Stimulated activated effector memory CD8-positive, alpha-beta T cell treated with anti-CD3 and anti-CD28 coated beads, Interleukin-12 subunit alpha, Interleukin-12 subunit beta, amount 100 ng/mL, for 72 hours (primary cell): Measurements from ENCODE around the gene CAND1.
"Not testable (repeated sequence)": the region's sequence is repeated elsewhere in the genome, so short reads cannot be mapped to it uniquely, and the experiment has no call there.

ENCODE experiments used
- ATAC-seq: fragments of 150-1000 bp; cut with Tn5 transposase; 2 replicates; pipeline ENCODE4 v1.10.0; 2021
- DNase-seq, 2 donors: peaks; one replicate each; pipeline ENCODE4 v3.0.0; 2021 to 2022; ENCODE audit warnings: low spot score in 2 of 2
- H3K27ac Mint-ChIP-seq: one replicate; pipeline ENCODE4 v1.8.0; 2022; ENCODE audit warnings: mild to moderate bottlenecking, mixed read lengths
- H3K36me3 Mint-ChIP-seq: one replicate; pipeline ENCODE4 v1.8.0; 2022; ENCODE audit warnings: mild to moderate bottlenecking, mixed read lengths
- H3K4me1 Mint-ChIP-seq: one replicate; pipeline ENCODE4 v1.8.0; 2022; ENCODE audit warnings: mixed read lengths
- H3K4me3 Mint-ChIP-seq: one replicate; pipeline ENCODE4 v1.8.0; 2022; ENCODE audit warnings: mild to moderate bottlenecking, mixed read lengths
- H3K9me3 Mint-ChIP-seq: one replicate; pipeline ENCODE4 v1.8.0; 2022; ENCODE audit warnings: mixed read lengths

The CAND1 gene

GRCh38 chr12:67306712-67307111 lies 37.6 kb downstream of the CAND1 start:
- DNase-seq (no peak), ATAC-seq (no peak)
- Mint-ChIP-seq H3K4me3 (no peak overlapping the region), H3K4me1 (no peaks in the 10 kb centered on the region), H3K27ac (no peak overlapping the region), H3K9me3 (no peaks in the 10 kb centered on the region), H3K36me3 (peaks cover 98% of the 10 kb centered on the region)

DNA sequence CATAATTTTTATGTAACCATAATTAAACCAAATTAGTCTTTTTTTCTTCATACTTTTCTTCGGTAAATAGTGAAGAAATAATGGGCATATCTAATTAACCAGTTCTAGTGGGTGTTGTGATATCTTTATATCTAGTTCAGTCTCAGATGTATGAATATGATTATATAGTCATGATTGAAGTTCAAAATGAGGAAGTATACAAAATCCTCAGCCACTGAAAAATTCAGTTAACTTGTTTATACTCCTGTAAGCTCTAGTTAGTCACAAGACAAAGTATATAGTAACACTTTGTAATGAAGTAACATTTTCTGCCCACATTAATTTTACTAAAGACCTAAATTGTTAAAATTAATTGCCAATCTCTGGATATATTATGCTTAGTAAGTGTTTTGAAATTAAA lies 46.5 kb downstream of the CAND1 start:
- Mint-ChIP-seq H3K4me1 (peaks cover 6% of the 10 kb centered on the region), H3K9me3 (no peaks in the 10 kb centered on the region), H3K4me3 (no peak overlapping the region), H3K36me3 (peaks cover 75% of the 10 kb centered on the region), H3K27ac (no peak overlapping the region)
- ATAC-seq: no peak
- DNase-seq: no peak

- DNase-seq: no peak
- H3K27ac Mint-ChIP-seq: no peak overlapping the region
- H3K4me1 Mint-ChIP-seq: peaks cover 10% of the 10 kb centered on the region
- H3K36me3 Mint-ChIP-seq: peaks cover 54% of the 10 kb centered on the region
- H3K4me3 Mint-ChIP-seq: no peak overlapping the region
- H3K9me3 Mint-ChIP-seq: no peaks in the 10 kb centered on the region
- no peak for ATAC-seq
These were observed 49.6 kb downstream of the CAND1 start for GRCh38 chr12:67318786-67319185.

DNA sequence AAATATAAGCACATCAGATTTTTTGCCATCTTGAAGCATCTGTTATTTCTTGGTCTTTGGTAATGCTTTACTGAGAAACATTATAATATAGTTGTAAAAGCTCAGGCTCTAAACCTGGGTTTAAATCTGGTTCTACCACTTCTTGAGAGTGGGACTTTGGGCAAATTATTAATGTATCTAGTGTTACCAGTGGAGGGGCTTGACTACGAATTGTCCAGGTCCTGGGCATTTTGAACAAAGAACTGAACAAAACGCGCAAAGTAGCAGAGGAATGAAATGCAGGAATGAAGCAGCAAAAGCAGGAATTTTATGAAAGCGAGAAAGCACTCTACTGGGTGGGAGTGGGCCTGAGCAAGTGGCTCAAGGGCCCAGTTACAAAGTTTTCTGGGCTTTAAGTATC lies 50.8 kb downstream of the CAND1 start:
- no peak overlapping the region for H3K4me3 Mint-ChIP-seq
- no peak overlapping the region for H3K27ac Mint-ChIP-seq
- DNase-seq (no peak), ATAC-seq (no peak)
- peaks cover 10% of the 10 kb centered on the region for H3K4me1 Mint-ChIP-seq
- no peaks in the 10 kb centered on the region for H3K9me3 Mint-ChIP-seq
- H3K36me3 Mint-ChIP-seq: peaks cover 42% of the 10 kb centered on the region

DNA sequence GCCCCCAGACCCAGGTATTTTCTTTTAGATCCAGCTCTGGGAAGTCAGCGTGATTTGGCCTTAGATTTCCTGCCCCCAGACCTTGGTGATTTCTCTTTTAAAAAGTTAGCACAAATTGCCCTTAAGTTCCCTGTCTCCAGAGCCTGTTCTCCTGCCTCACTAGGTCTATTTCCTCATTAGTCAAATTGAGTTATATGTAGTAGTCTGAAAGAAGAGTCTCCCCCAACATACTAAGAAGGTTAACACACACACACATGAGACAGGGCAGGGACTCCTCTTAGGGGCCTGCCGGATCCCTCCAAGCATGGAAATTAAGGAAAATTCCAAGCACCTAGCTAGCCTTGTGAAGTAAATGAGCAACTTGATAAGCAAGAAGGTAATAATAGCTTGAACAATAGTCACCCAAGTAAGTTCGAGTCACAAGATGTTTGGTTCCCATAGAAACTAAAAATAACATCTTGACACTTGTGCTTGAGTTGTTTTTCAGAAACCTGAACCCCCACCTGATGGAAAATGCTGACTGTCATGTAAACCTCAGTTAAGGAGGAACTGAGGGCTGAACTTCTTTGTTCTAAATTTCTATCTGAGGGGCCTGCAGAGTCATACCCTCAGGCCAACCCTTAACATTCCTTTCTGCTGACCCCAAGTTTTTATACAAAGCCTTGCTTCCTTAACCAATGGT lies 51.6 kb downstream of the CAND1 start:
- peak; percentile 39 for ATAC-seq
- Mint-ChIP-seq H3K27ac (peak overlapping the region; percentile 43), H3K9me3 (no peaks in the 10 kb centered on the region), H3K36me3 (peaks cover 38% of the 10 kb centered on the region), H3K4me1 (peaks cover 10% of the 10 kb centered on the region), H3K4me3 (no peak overlapping the region)
- no peak for DNase-seq

DNA sequence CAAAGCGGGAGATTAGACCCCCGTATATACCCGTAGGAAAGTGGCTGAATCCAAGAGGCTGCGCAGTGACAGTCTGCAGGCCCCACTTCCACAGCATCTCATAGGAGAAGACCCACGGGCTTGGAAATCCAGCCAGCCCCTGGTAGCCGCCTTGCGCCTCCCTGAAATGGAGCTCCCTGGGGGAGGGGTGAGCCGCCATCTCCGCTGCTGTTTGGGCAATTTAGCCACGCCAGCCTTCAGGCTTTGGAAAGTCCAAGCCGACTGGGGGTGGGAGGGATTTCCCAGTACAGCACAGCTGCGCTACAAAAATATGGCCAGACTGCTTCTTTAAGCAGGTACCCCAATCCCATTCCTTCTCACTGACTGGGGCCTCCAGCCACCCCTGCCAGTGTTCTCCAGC lies 53.4 kb downstream of the CAND1 start:
- DNase-seq (no peak), ATAC-seq (no peak)
- no peaks in the 10 kb centered on the region for H3K9me3 Mint-ChIP-seq
- no peak overlapping the region for H3K4me3 Mint-ChIP-seq
- peaks cover 20% of the 10 kb centered on the region for H3K36me3 Mint-ChIP-seq
- no peak overlapping the region for H3K27ac Mint-ChIP-seq
- peaks cover 10% of the 10 kb centered on the region for H3K4me1 Mint-ChIP-seq

DNA sequence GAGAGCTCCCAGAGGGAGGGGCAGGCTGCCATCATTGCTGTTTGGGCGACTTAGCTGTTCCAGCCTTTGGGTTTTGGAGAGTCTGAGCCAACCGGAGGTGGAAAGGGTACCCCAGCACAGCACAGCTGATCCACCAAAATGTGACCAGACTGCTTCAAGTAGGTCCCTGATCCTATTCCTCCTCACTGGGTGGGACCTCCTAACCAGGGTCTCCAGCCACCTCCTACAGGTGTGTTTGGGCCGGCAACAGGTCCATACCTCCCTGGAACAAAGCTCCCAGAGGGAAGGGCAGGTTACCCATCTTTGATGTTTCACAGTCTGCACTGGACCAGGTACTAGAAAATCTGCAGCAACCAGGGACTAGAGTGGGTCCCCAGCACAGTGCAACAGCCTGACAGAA lies 53.8 kb downstream of the CAND1 start:
- H3K27ac Mint-ChIP-seq: no peak overlapping the region
- H3K4me1 Mint-ChIP-seq: peaks cover 10% of the 10 kb centered on the region
- H3K36me3 Mint-ChIP-seq: peaks cover 16% of the 10 kb centered on the region
- H3K4me3 Mint-ChIP-seq: no peak overlapping the region
- ATAC-seq (no peak), DNase-seq (no peak)
- H3K9me3 Mint-ChIP-seq: no peaks in the 10 kb centered on the region

DNA sequence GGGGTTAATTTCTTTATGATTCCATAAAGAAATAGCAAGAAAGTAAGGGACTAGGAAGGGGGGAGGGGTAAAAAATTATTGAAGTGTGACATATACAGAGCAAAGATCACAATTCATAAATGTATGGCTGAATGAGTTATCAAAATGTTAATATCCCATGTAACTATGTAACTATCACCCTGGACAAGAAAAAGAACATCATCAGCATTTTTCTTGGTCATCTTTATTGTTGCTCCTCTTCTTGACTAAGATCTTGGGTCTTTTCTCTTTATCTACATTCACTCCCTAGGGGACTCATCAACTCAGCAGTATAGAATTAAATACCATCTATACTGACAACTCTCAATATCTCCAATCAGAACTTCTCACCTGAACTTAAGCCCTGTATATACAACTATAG lies 57.5 kb downstream of the CAND1 start:
- H3K27ac Mint-ChIP-seq: no peak overlapping the region
- H3K4me3 Mint-ChIP-seq: no peak overlapping the region
- H3K36me3 Mint-ChIP-seq: peaks cover 7% of the 10 kb centered on the region
- no peaks in the 10 kb centered on the region for H3K9me3 Mint-ChIP-seq
- DNase-seq: no peak
- no peak for ATAC-seq
- H3K4me1 Mint-ChIP-seq: peaks cover 6% of the 10 kb centered on the region

- no peak for DNase-seq
- H3K27ac Mint-ChIP-seq: no peak overlapping the region
- H3K4me3 Mint-ChIP-seq: no peak overlapping the region
- peaks cover 6% of the 10 kb centered on the region for H3K4me1 Mint-ChIP-seq
- H3K36me3 Mint-ChIP-seq: no peaks in the 10 kb centered on the region
- no peaks in the 10 kb centered on the region for H3K9me3 Mint-ChIP-seq
- ATAC-seq: no peak
These were observed 58.3 kb downstream of the CAND1 start for GRCh38 chr12:67327466-67327865.

- H3K36me3 Mint-ChIP-seq: no peaks in the 10 kb centered on the region
- no peak overlapping the region for H3K27ac Mint-ChIP-seq
- H3K4me3 Mint-ChIP-seq: no peak overlapping the region
- no peaks in the 10 kb centered on the region for H3K9me3 Mint-ChIP-seq
- ATAC-seq: no peak
- no peak for DNase-seq
- peaks cover 6% of the 10 kb centered on the region for H3K4me1 Mint-ChIP-seq
These were observed 62.0 kb downstream of the CAND1 start for GRCh38 chr12:67331123-67331522.

- H3K27ac Mint-ChIP-seq: no peak overlapping the region
- no peaks in the 10 kb centered on the region for H3K36me3 Mint-ChIP-seq
- H3K4me3 Mint-ChIP-seq: no peak overlapping the region
- no peak for DNase-seq
- H3K9me3 Mint-ChIP-seq: no peaks in the 10 kb centered on the region
- ATAC-seq: no peak
- H3K4me1 Mint-ChIP-seq: peaks cover 6% of the 10 kb centered on the region
These were observed 62.7 kb downstream of the CAND1 start for GRCh38 chr12:67331828-67332227.

- no peaks in the 10 kb centered on the region for H3K36me3 Mint-ChIP-seq
- no peak overlapping the region for H3K4me3 Mint-ChIP-seq
- H3K9me3 Mint-ChIP-seq: peaks cover 7% of the 10 kb centered on the region
- H3K4me1 Mint-ChIP-seq: peaks cover 6% of the 10 kb centered on the region
- ATAC-seq (no peak), DNase-seq (no peak)
- H3K27ac Mint-ChIP-seq: no peak overlapping the region
These were observed 64.5 kb downstream of the CAND1 start for GRCh38 chr12:67333649-67334048.

GRCh38 chr12:67338426-67338825 lies 69.3 kb downstream of the CAND1 start:
- Mint-ChIP-seq H3K27ac (no peak overlapping the region), H3K4me3 (no peak overlapping the region), H3K4me1 (no peaks in the 10 kb centered on the region), H3K9me3 (peaks cover 16% of the 10 kb centered on the region), H3K36me3 (no peaks in the 10 kb centered on the region)
- ATAC-seq (no peak), DNase-seq (no peak)

DNA sequence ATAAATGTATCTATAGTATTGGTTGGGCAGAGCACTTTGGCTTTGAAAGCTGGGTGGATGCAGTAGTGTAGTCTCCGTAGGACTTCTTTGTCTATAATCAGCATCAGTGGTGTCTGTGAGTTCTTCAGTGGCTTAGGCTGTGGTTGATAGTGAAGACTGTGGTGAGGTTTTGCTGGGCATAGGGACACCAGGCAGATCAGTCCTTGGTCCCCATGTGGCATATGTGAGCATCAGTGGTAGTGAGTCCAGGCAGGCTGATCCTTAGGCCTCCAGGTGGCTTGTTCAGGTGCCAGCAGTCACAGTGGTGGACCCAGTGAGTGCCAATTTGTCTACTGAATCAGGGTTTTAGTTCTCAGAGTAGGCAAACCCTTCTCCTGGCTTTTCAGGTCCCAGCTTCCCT lies 70.4 kb downstream of the CAND1 start:
- Mint-ChIP-seq H3K27ac (no peak overlapping the region), H3K9me3 (peaks cover 16% of the 10 kb centered on the region)

GRCh38 chr12:67341086-67341485 lies 71.9 kb downstream of the CAND1 start:
- H3K4me3 Mint-ChIP-seq, ATAC-seq, H3K27ac Mint-ChIP-seq, H3K36me3 Mint-ChIP-seq, H3K4me1 Mint-ChIP-seq, DNase-seq: not testable (repeated sequence)
- H3K9me3 Mint-ChIP-seq: peaks cover 16% of the 10 kb centered on the region

More for the DNA sequence above, 70.4 kb downstream of the CAND1 start:
- Mint-ChIP-seq H3K4me1 (no peaks in the 10 kb centered on the region), H3K36me3 (no peaks in the 10 kb centered on the region), H3K4me3 (no peak overlapping the region)
- DNase-seq: no peak
- no peak for ATAC-seq

GRCh38 chr12:67344979-67345710 lies 76.0 kb downstream of the CAND1 start:
- no peak overlapping the region for H3K4me3 Mint-ChIP-seq
- peaks cover 3% of the 10 kb centered on the region for H3K9me3 Mint-ChIP-seq
- no peaks in the 10 kb centered on the region for H3K4me1 Mint-ChIP-seq
- DNase-seq (no peak), ATAC-seq (no peak)
- H3K27ac Mint-ChIP-seq: no peak overlapping the region
- H3K36me3 Mint-ChIP-seq: no peaks in the 10 kb centered on the region
